Measurements from ENCODE around the gene RTL9.

DNA sequence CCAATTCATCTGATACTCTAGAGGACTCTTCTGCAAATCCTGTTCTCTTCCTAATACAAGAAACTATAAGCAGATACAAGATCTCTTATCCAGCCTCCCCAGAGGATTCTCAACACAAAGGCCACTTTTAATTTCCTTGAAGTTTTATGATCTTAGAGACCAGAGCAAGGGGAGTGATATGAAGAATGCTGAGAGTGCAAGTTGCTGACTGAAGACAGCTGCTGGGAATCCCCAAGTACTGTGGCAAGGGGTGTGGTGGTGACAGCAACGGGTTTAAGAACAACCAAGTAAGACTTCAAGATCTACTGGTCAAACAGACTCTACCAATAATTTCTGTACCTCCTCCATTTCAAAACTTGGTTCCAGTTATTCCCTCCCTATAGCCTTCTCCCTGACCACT, 47.8 kb upstream of the RTL9 start:
- TF ChIP-seq TGIF2 (CRISPR knock-in tag; IDR thresholded peaks at IDR 0.05) (no peak), ZZZ3 (IDR thresholded peaks at IDR 0.05) (no peak), SRSF9 (IDR thresholded peaks at IDR 0.05; ENCODE audit: borderline replicate concordance, low read depth, low read length) (no peak), CEBPB (tag; IDR thresholded peaks at IDR 0.05) (no peak), SMARCC2 (IDR thresholded peaks at IDR 0.05; ENCODE audit: low read depth) (no peak), NR2C2 (CRISPR knock-in tag; IDR thresholded peaks at IDR 0.05) (no peak), NR2C2 (tag; IDR thresholded peaks at IDR 0.05) (no peak), CHD1 (IDR thresholded peaks at IDR 0.05; ENCODE audit: low read length) (no peak), CBX1 (IDR thresholded peaks at IDR 0.05; ENCODE audit: low read depth) (no peak), ARID1B (IDR thresholded peaks at IDR 0.05) (no peak)
- TF ChIP-seq, protein P1, sequence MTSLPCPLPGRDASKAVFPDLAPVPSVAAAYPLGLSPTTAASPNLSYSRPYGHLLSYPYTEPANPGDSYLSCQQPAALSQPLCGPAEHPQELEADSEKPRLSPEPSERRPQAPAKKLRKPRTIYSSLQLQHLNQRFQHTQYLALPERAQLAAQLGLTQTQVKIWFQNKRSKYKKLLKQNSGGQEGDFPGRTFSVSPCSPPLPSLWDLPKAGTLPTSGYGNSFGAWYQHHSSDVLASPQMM (CRISPR knock-in tag; IDR thresholded peaks at IDR 0.05): no peak
- TF ChIP-seq, protein P2, sequence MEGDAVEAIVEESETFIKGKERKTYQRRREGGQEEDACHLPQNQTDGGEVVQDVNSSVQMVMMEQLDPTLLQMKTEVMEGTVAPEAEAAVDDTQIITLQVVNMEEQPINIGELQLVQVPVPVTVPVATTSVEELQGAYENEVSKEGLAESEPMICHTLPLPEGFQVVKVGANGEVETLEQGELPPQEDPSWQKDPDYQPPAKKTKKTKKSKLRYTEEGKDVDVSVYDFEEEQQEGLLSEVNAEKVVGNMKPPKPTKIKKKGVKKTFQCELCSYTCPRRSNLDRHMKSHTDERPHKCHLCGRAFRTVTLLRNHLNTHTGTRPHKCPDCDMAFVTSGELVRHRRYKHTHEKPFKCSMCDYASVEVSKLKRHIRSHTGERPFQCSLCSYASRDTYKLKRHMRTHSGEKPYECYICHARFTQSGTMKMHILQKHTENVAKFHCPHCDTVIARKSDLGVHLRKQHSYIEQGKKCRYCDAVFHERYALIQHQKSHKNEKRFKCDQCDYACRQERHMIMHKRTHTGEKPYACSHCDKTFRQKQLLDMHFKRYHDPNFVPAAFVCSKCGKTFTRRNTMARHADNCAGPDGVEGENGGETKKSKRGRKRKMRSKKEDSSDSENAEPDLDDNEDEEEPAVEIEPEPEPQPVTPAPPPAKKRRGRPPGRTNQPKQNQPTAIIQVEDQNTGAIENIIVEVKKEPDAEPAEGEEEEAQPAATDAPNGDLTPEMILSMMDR (IDR thresholded peaks at IDR 0.05 in 2 of 3, conservative IDR thresholded peaks at IDR 0.05 in 1 of 3; ENCODE audit: insufficient read depth in 2 of 3, low read depth in 1 of 3, low read length in 3 of 3): no peak
- TF ChIP-seq, protein P3, sequence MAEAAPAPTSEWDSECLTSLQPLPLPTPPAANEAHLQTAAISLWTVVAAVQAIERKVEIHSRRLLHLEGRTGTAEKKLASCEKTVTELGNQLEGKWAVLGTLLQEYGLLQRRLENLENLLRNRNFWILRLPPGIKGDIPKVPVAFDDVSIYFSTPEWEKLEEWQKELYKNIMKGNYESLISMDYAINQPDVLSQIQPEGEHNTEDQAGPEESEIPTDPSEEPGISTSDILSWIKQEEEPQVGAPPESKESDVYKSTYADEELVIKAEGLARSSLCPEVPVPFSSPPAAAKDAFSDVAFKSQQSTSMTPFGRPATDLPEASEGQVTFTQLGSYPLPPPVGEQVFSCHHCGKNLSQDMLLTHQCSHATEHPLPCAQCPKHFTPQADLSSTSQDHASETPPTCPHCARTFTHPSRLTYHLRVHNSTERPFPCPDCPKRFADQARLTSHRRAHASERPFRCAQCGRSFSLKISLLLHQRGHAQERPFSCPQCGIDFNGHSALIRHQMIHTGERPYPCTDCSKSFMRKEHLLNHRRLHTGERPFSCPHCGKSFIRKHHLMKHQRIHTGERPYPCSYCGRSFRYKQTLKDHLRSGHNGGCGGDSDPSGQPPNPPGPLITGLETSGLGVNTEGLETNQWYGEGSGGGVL (CRISPR knock-in tag; IDR thresholded peaks at IDR 0.05): no peak
- TF ChIP-seq, protein P4, sequence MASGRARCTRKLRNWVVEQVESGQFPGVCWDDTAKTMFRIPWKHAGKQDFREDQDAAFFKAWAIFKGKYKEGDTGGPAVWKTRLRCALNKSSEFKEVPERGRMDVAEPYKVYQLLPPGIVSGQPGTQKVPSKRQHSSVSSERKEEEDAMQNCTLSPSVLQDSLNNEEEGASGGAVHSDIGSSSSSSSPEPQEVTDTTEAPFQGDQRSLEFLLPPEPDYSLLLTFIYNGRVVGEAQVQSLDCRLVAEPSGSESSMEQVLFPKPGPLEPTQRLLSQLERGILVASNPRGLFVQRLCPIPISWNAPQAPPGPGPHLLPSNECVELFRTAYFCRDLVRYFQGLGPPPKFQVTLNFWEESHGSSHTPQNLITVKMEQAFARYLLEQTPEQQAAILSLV (tag; IDR thresholded peaks at IDR 0.05): no peak

Data from K562 (cell line).